ENCODE results near the gene PIF1.

Gene PIF1

GRCh38 chr15:64773606-64774005 is 51.8 kb downstream of the PIF1 start:
- DNase-seq: no peak

- DNase-seq: no peak
Observed at GRCh38 chr15:64772964-64773363, 52.5 kb downstream of the PIF1 start.

GRCh38 chr15:64772488-64772887 is 53.0 kb downstream of the PIF1 start:
- DNase-seq: no peak

- DNase-seq: no peak
Observed at GRCh38 chr15:64770626-64771025, 54.8 kb downstream of the PIF1 start.

- DNase-seq: no peak
Observed at GRCh38 chr15:64767203-64767602, 58.2 kb downstream of the PIF1 start.

- DNase-seq: no peak
Observed at GRCh38 chr15:64766058-64766457, 59.4 kb downstream of the PIF1 start.

Data from activated CD4-positive, CD25-positive, alpha-beta regulatory T cell treated with anti-CD3 and anti-CD28 coated beads, Interleukin-2, amount 50 U/mL, for 72 hours (primary cell).